SK-N-SH (cell line): ENCODE measurements around the gene RFX7. TPM values are rescaled to one million over a fixed set of nuclear protein-coding genes. Genes with fewer than 3 reads are reported as not detected.

Experiments
- CTCF ChIA-PET: fragments of 300-600, 350-600 bp; formaldehyde crosslinking; extraction: SDS; loops from one replicate; lab custom pipeline; 2021; lab: Yijun Ruan, JAX
- POLR2A ChIA-PET: fragments of 350-600 bp; sonication (Branson Sonifier 250); formaldehyde crosslinking; extraction: SDS; loops from one replicate; lab custom pipeline; 2020; ENCODE audit warnings: antibody characterized with exemption, inconsistent platforms; lab: Yijun Ruan, JAX
- DNase-seq: peaks from one replicate; pipeline ENCODE4 v3.0.0; 2012
- H2AFZ ChIP-seq: fragments of 200-600 bp; sonication (generic); 2 replicates; pipeline ENCODE4 v1.8.1; 2016; ENCODE audit warnings: antibody characterized with exemption, mild to moderate bottlenecking, low read depth
- H3F3A ChIP-seq: fragments of 200-600 bp; sonication (generic); replicated peaks from 2 replicates; pipeline ENCODE3; 2016; ENCODE audit warnings: antibody characterized with exemption, mild to moderate bottlenecking; ENCODE audit not compliant: insufficient read depth
- H3K27ac ChIP-seq, 2 experiments: fragments of 200-500 bp in 1 of 2; fragments of 200-600 bp in 1 of 2; sonication (Bioruptor generic) in 1 of 2; sonication (generic), shearing (Covaris generic) in 1 of 2; 2 replicates each; pipeline versions ENCODE4 v1.5.1 to v1.6.1; 2014 to 2016; ENCODE audit warnings: low read depth in 2 of 2, inconsistent platforms in 1 of 2, low read length in 1 of 2, mild to moderate bottlenecking in 1 of 2, mixed read lengths in 1 of 2
- H3K27me3 ChIP-seq: fragments of 200-600 bp; sonication (generic), shearing (Covaris generic); 2 replicates; pipeline ENCODE4 v1.6.1; 2016; ENCODE audit warnings: mixed run types; ENCODE audit not compliant: insufficient read depth
- H3K36me3 ChIP-seq, 2 experiments: fragments of 200-500 bp in 1 of 2; fragments of 200-600 bp in 1 of 2; sonication (Bioruptor generic) in 1 of 2; sonication (generic) in 1 of 2; replicated peaks in 1 of 2; 2 replicates each; pipeline versions ENCODE3 to v1.5.1; 2014 to 2016; ENCODE audit warnings: low read length in 1 of 2, mild to moderate bottlenecking in 1 of 2; ENCODE audit not compliant: insufficient read depth in 2 of 2, control insufficient read depth in 1 of 2
- H3K4me1 ChIP-seq, 2 experiments: fragments of 200-500 bp in 1 of 2; fragments of 200-600 bp in 1 of 2; sonication (Bioruptor generic) in 1 of 2; sonication (generic), shearing (Covaris generic) in 1 of 2; 2 replicates each; pipeline versions ENCODE4 v1.5.1 to v1.6.1; 2014 to 2016; ENCODE audit warnings: low read depth in 1 of 2, low read length in 1 of 2, mixed run types in 1 of 2; ENCODE audit not compliant: insufficient read depth in 2 of 2, control insufficient read depth in 1 of 2
- H3K4me2 ChIP-seq: fragments of 200-600 bp; sonication (generic), shearing (Covaris generic); 2 replicates; pipeline ENCODE4 v1.6.1; 2017; ENCODE audit warnings: mixed run types
- H3K4me3 ChIP-seq, 2 experiments: fragments of 200-500 bp in 1 of 2; fragments of 200-600 bp in 1 of 2; sonication (Bioruptor generic) in 1 of 2; sonication (generic), shearing (Covaris generic) in 1 of 2; 2 replicates each; pipeline versions ENCODE4 v1.5.1 to v1.8.1; 2014 to 2016; ENCODE audit warnings: low read depth in 2 of 2, inconsistent platforms in 1 of 2, low read length in 1 of 2, mild to moderate bottlenecking in 1 of 2, mixed read lengths in 1 of 2, moderate library complexity in 1 of 2
- H3K79me2 ChIP-seq: fragments of 200-600 bp; sonication (generic); 2 replicates; pipeline ENCODE4 v1.8.1; 2017; ENCODE audit warnings: mild to moderate bottlenecking; ENCODE audit not compliant: insufficient read depth
- H3K9ac ChIP-seq: fragments of 200-600 bp; sonication (generic); 2 replicates; pipeline ENCODE4 v1.6.1; 2017; ENCODE audit warnings: mixed run types
- H3K9me2 ChIP-seq: fragments of 200-600 bp; sonication (generic); 2 replicates; pipeline ENCODE4 v1.6.1; 2017; ENCODE audit warnings: mixed run types
- H3K9me3 ChIP-seq: fragments of 200-600 bp; sonication (generic); 2 replicates; pipeline ENCODE4 v1.6.1; 2017; ENCODE audit warnings: mixed run types, mild to moderate bottlenecking, moderate library complexity
- H4K20me1 ChIP-seq: fragments of 200-600 bp; sonication (generic); 2 replicates; pipeline ENCODE4 v1.6.1; 2017; ENCODE audit warnings: mild to moderate bottlenecking, mixed run types; ENCODE audit not compliant: insufficient read depth
- CHD2 ChIP-seq: fragments of 150-350 bp; IDR thresholded peaks from 2 replicates; pipeline ENCODE4 v1.6.1; 2018; ENCODE audit warnings: low read length; ENCODE audit not compliant: partially characterized antibody
- FOXM1 ChIP-seq: IDR thresholded peaks from 2 replicates; pipeline ENCODE4 v1.4.0; 2012; ENCODE audit warnings: low read depth, mild to moderate bottlenecking
- GABPA ChIP-seq: IDR thresholded peaks from 2 replicates; pipeline ENCODE4 v1.4.0; 2012; ENCODE audit warnings: low read depth, mild to moderate bottlenecking
- NRF1 ChIP-seq: IDR thresholded peaks from 2 replicates; pipeline ENCODE4 v1.6.1; 2012; ENCODE audit warnings: low read depth, mild to moderate bottlenecking, low read length
- RFX5 ChIP-seq: IDR thresholded peaks from 2 replicates; pipeline ENCODE4 v1.6.1; 2012; ENCODE audit warnings: mild to moderate bottlenecking, improper control_type of control experiment, low read length
- SIN3A ChIP-seq: IDR thresholded peaks from 2 replicates; pipeline ENCODE4 v1.6.1; 2012; ENCODE audit warnings: low read depth, mild to moderate bottlenecking, low read length, moderate library complexity, borderline replicate concordance
- SMC3 ChIP-seq: IDR thresholded peaks from 2 replicates; pipeline ENCODE4 v1.6.1; 2012; ENCODE audit warnings: low read depth, low read length, improper control_type of control experiment
- TCF12 ChIP-seq: IDR thresholded peaks from 2 replicates; pipeline ENCODE4 v1.4.0; 2012
- WGBS: methylation state at CpG from one replicate; pipeline ENCODE4 v1.1.6; 2017; ENCODE audit warnings: low lambda C conversion rate; 5-methylcytosine and 5-hydroxymethylcytosine counted together
- polyA plus RNA-seq, 3 experiments: library from polyadenylated mRNA; depleted of rRNA; stranded (reverse); fragments of >200 nt; gene quantifications; 2 replicates each; pipeline ENCODE4 v1.2.3, GENCODE V29; 2012
- TF ChIP-seq, protein P1 (sequence below): fragments of 150-350 bp; IDR thresholded peaks from 2 replicates; pipeline ENCODE4 v1.6.1; 2017; ENCODE audit warnings: antibody characterized with exemption, low read length, low read depth, borderline replicate concordance
- TF ChIP-seq, protein P2 (sequence below): IDR thresholded peaks from 2 replicates; pipeline ENCODE4 v1.6.1; 2012; ENCODE audit warnings: mild to moderate bottlenecking, low read depth, low read length, moderate library complexity
- TF ChIP-seq, protein P3 (sequence below): IDR thresholded peaks from 2 replicates; pipeline ENCODE4 v1.4.0; 2012; ENCODE audit warnings: low read depth, borderline replicate concordance
- TF ChIP-seq, protein P4 (sequence below): IDR thresholded peaks from 2 replicates; pipeline ENCODE4 v1.4.0; 2012; ENCODE audit warnings: low read depth
- TF ChIP-seq, protein P5 (sequence below): IDR thresholded peaks from 2 replicates; pipeline ENCODE4; 2012
- TF ChIP-seq, protein P6 (sequence below): fragments of 150-350 bp; IDR thresholded peaks from 2 replicates; pipeline ENCODE4 v1.6.1; 2016; ENCODE audit warnings: mild to moderate bottlenecking, low read depth, low read length

The RFX7 gene
- polyA plus RNA-seq, 1 of the 3 experiments (the other 2 are of a cell fraction), result 2.7 TPM

DNA sequence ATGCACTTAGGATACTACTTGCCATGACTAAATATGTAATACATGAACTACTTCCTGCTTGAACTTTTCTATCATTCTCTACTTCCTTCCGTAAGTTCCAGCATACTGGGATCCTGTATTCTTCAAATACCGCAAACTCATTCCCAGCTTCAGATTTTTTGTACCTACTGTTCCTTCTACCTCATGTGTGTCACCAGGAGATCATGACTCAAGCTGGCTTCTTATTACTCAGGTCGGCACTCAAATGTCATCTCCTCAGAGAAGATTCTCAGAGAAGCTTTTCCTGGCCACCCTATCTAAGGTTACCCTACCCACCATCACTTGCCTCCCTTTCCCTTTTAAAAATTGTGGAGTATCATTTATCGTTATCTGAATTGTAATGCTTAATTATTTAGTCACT lies 66.7 kb downstream of the RFX7 start:
- H3K4me3 ChIP-seq, result no peak overlapping the region
- no peak overlapping the region for H2AFZ ChIP-seq
- H3F3A ChIP-seq, result no peaks in the 10 kb centered on the region
- no peaks in the 10 kb centered on the region; a peak in 1 of 4 replicates for H3K4me1 ChIP-seq
- no peak overlapping the region for H3K27ac ChIP-seq
- ChIA-PET CTCF (no interaction called here), POLR2A (no interaction called here)
- no peak overlapping the region for H3K9ac ChIP-seq
- peaks cover 90% of the 10 kb centered on the region for H3K79me2 ChIP-seq
- 92% methylated on average over 4 of the region's 4 CpGs for WGBS
- no peaks in the 10 kb centered on the region for H3K27me3 ChIP-seq
- H4K20me1 ChIP-seq, result peaks cover 3% of the 10 kb centered on the region
- H3K9me3 ChIP-seq, result no peaks in the 10 kb centered on the region
- TF ChIP-seq RFX5 (no peak), SIN3A (no peak), TCF12 (no peak), SMC3 (no peak), FOXM1 (no peak), NRF1 (no peak), CHD2 (no peak), GABPA (no peak)
- TF ChIP-seq, protein P1, sequence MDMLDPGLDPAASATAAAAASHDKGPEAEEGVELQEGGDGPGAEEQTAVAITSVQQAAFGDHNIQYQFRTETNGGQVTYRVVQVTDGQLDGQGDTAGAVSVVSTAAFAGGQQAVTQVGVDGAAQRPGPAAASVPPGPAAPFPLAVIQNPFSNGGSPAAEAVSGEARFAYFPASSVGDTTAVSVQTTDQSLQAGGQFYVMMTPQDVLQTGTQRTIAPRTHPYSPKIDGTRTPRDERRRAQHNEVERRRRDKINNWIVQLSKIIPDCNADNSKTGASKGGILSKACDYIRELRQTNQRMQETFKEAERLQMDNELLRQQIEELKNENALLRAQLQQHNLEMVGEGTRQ, result no peak
- TF ChIP-seq, protein P2, sequence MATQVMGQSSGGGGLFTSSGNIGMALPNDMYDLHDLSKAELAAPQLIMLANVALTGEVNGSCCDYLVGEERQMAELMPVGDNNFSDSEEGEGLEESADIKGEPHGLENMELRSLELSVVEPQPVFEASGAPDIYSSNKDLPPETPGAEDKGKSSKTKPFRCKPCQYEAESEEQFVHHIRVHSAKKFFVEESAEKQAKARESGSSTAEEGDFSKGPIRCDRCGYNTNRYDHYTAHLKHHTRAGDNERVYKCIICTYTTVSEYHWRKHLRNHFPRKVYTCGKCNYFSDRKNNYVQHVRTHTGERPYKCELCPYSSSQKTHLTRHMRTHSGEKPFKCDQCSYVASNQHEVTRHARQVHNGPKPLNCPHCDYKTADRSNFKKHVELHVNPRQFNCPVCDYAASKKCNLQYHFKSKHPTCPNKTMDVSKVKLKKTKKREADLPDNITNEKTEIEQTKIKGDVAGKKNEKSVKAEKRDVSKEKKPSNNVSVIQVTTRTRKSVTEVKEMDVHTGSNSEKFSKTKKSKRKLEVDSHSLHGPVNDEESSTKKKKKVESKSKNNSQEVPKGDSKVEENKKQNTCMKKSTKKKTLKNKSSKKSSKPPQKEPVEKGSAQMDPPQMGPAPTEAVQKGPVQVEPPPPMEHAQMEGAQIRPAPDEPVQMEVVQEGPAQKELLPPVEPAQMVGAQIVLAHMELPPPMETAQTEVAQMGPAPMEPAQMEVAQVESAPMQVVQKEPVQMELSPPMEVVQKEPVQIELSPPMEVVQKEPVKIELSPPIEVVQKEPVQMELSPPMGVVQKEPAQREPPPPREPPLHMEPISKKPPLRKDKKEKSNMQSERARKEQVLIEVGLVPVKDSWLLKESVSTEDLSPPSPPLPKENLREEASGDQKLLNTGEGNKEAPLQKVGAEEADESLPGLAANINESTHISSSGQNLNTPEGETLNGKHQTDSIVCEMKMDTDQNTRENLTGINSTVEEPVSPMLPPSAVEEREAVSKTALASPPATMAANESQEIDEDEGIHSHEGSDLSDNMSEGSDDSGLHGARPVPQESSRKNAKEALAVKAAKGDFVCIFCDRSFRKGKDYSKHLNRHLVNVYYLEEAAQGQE, result no peak
- TF ChIP-seq, protein P3, sequence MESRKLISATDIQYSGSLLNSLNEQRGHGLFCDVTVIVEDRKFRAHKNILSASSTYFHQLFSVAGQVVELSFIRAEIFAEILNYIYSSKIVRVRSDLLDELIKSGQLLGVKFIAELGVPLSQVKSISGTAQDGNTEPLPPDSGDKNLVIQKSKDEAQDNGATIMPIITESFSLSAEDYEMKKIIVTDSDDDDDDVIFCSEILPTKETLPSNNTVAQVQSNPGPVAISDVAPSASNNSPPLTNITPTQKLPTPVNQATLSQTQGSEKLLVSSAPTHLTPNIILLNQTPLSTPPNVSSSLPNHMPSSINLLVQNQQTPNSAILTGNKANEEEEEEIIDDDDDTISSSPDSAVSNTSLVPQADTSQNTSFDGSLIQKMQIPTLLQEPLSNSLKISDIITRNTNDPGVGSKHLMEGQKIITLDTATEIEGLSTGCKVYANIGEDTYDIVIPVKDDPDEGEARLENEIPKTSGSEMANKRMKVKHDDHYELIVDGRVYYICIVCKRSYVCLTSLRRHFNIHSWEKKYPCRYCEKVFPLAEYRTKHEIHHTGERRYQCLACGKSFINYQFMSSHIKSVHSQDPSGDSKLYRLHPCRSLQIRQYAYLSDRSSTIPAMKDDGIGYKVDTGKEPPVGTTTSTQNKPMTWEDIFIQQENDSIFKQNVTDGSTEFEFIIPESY, result no peak
- TF ChIP-seq, protein P4, sequence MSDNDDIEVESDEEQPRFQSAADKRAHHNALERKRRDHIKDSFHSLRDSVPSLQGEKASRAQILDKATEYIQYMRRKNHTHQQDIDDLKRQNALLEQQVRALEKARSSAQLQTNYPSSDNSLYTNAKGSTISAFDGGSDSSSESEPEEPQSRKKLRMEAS, result no peak
- TF ChIP-seq, protein P5, sequence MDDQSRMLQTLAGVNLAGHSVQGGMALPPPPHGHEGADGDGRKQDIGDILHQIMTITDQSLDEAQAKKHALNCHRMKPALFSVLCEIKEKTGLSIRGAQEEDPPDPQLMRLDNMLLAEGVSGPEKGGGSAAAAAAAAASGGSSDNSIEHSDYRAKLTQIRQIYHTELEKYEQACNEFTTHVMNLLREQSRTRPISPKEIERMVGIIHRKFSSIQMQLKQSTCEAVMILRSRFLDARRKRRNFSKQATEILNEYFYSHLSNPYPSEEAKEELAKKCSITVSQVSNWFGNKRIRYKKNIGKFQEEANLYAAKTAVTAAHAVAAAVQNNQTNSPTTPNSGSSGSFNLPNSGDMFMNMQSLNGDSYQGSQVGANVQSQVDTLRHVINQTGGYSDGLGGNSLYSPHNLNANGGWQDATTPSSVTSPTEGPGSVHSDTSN, result no peak
- TF ChIP-seq, protein P6, sequence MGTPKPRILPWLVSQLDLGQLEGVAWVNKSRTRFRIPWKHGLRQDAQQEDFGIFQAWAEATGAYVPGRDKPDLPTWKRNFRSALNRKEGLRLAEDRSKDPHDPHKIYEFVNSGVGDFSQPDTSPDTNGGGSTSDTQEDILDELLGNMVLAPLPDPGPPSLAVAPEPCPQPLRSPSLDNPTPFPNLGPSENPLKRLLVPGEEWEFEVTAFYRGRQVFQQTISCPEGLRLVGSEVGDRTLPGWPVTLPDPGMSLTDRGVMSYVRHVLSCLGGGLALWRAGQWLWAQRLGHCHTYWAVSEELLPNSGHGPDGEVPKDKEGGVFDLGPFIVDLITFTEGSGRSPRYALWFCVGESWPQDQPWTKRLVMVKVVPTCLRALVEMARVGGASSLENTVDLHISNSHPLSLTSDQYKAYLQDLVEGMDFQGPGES, result no peak
- DNase-seq, result no peak
- H3K9me2 ChIP-seq, result no peaks in the 10 kb centered on the region
- H3K4me2 ChIP-seq, result no peak overlapping the region
- H3K36me3 ChIP-seq, result peaks cover 14 to 25% of the 10 kb centered on the region in 2 experiments
